A204.1 (cell line): ENCODE data around the gene CSTB.

Experiments used
- FAIRE-seq: peaks from 2 replicates; lab custom pipeline; 2012; peaks lifted over from hg19 to GRCh38; lab: Jason Lieb, UNC

The CSTB gene

DNA sequence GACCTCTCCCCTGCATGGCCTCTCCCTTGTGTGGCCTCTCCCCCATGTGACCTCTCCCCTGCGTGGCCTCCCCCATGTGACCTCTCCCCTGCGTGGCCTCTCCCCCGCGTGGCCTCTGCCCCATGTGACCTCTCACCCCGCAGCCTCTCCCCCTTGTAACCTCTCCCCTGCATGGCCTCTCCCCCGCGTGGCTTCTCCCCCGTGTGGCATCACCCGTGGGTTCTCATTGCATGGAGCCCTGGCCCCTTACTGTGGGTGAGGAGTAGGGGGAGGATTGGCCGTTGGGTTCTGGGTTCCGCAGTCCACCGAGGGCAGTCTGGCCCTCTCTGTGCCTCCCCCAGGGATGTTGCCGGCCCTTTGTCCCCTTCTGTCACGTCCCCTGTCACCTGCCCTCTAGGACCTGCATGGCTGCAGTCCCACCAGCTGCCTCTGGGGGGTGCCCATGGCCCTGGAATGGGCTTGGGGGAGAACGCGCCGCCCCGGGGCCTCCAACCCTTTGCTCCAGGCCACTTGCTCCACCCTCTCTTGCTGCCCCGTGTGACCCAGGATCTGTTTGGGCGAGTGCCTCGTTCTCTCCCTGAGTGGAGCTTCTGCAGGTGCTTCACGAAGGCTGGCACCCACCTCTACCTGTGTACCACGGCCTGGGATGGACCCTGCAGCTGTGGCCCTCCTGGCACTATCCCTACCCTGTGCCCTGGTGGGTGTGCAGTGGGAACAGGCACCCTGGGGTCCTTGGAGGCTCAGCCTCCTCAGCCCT, 34.6 kb upstream of the CSTB start:
- no peak for FAIRE-seq

DNA sequence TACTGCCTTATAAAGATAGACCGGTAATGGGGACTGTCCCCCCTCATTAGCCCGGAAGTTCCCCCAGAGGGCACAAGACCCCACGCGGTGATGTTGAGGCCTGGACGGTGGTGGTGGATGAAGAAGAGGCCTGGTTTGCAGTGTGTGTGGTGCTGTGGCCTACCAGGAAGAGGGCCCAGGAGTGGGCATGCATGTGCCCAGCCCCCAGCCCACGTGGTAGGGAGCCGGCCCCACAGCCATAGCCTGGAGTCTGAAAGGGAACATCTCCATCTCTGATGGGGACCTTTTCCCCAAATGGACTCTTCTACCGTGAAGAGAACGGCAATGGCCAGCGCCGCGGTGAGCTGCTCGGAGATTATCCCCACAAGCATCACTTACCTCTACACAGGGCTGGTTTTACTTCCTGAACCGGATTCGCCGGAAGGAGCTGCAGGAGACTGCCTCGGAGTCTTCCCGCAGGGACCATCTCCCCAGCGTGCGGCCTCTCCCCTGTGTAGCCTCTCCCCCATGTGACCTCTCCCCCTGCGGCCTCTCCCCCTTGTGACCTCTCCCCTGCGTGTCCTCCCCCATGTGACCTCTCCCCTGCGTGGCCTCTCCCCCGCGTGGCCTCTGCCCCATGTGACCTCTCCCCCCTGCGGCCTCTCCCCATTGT, 33.9 kb upstream of the CSTB start:
- no peak for FAIRE-seq

DNA sequence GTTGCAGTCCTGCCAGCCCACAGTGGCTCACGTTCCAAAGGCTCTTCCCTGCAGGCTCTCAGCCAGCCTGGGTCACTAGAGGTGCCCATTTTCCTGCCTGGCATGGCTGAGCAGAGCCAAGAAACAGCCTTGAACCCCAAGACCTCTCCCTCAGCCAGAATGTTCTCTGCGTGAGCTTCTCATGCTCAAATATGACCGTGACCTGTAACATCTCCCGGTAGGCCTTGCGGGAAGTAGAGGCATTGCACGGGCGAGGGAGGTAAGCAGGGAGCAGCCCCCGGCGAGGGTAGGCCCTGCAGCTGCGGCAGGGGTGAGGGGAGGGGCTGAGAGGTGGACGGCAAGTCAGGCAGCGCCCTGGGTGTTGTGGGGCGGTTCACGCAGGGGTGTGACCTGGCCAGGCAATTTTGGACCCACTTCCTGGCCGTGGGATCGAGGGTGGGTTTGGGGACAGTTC, 33.3 kb upstream of the CSTB start:
- no peak for FAIRE-seq

DNA sequence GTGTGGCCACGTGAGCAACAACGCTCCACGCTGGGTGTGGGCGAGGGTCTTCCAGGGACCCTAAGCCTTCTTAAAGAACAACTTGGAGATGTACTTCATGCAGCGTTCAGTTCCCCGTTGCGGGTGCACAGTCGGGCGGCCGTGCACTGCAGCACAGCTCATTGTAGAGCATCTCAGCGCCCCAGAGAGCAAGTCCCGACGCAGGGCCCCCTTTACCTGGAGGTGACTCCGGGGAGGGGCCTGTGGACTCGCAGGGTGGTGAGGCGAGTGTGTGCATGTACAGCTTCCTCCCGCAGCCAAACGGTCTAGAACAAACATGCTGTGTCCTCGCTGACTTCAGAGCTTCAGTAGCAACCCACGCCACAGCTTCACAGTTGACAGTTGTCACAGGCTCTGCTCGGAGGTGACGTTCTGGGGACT, 32.7 kb upstream of the CSTB start:
- no peak for FAIRE-seq

DNA sequence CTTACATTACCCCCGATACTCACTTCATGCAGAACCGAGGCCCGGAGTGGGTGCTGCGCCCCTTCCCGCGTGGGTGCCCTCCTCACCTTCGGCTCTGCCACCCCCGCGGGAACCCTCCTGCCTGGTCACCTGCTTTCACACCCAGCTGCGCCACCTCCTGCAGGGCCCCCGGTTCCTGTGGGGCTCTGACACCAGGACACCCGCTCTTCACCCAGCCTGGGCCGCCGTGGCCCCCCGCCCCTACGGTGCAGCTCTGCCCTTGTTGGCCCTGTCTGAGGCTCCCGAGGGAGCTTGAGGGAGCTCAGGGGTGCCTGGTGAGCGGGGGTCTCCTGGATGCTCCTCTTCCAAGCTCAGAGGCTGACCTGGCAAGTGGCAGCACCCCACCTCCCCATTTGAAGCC, 32.3 kb upstream of the CSTB start:
- FAIRE-seq: no peak

DNA sequence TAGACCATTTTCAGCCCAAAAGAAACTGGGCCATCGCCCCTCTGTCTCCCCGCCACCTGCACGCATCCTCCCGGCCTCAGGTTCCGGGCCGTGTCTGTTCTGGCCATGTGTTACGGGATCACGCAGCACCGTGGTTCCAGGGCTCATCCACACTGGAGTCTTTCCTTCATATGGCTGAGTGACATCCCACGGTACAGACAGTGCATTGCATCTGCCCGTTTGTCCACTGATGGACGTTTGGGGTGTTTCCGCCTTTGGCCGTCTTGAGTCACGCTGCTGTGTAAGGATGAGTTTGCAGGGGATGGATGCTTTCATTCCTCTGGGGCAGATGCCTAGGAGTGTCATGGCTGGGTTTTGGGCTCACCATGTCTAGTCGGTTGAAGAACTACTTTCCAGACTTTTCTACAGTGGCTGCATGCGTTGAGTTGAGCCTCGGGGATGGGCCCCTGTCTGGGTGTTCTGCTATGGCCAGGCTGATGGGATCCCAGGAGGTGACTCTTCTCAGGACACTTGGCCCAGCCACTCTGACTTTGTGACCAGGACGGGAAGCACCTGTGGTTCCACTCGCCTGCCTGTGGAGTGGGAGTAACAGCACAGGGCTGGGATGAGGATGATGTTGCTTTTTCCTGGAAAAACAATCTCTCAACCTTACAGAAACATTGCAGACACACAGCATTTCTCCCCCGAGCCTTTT, 30.1 kb upstream of the CSTB start:
- FAIRE-seq: no peak

DNA sequence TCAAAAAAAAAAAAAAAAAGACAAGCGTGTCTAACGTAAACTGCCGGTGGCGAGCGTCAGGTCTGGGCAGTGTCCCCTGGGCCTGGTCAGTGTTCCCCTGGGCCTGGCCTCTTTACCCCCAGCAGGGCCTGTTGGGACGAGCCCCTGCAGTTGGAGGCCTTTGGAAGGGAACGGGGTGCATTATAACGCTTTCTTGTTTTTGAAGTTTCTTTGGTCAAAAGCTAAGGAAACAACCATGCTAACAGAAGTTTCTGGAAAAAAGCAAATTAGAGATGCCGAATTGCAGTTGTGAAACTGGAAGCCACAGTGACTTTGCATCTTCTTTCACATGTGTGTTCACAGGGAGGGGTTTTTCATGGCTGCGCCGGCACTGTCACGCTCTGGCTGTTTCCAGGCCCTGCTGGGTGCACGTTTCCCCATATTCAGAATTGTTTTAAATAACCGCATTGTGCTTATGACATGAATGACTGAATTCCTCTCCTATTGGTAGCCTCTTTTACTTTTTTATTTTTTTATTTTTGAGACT, 29.2 kb upstream of the CSTB start:
- no peak for FAIRE-seq

DNA sequence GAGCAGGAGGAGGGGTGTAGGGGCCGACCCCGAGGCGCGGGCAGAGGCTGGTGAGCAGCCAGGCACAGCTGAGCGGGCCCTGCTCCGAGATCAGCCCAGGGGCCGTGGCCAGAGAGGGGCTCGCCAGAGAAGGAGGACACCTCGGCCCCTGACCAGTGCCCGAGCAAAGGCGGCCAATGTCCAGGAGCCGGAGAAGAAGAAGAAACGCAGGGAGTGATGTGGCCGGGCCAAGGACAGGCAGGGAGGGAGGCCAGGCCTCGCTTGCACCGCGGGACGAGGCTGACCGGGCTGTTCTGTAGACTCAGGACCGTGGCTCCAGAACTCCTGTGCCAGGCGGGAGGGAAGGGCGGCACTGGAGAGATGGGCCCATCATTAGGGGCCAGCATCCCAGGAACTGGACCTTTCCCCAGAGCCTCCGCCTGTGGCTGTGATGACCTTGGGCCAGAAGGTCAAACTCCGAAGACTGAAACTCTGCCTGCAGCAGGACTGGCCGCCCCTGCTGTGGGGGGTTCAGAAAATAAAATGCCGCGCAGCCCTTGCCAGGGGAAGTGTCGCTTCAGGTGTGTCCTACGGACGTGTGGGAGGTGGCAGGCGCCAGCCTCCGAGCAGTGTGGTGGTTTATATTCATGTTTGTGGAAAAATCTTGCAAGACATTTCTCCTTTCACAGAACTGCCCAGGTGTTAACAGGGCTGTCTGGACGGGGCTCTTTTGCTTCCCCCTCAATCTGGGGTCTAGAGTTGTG, 27.6 kb upstream of the CSTB start:
- no peak for FAIRE-seq

DNA sequence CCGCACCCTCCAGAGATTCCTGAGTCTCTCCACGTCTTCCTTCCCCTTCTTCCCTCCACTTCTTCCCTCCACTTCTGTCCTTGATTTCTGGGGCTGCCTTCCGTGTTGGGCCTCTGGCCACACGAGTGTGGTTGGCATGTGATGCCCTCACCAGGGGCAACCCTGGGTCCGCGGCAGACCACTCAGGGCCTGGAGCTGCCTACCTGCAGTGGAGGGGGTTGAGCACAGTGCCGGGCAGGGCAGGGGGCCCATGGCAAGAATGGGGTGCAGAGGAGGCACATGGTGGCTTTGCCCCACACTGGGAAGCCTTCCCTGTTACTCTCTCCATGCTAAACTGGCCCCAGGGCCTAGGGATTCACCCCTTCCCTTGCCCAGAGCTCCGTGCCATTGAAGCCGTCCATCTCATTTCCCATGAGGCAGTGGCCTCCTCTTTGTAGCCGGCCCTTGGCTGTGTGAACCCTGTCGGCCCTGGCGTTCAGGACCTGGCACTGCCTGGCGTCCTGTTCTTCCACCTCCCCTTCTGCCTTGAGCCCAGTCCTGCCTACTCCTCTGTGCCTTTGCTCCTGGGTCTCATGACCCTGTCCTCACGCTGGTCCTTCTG, 26.7 kb upstream of the CSTB start:
- no peak for FAIRE-seq

DNA sequence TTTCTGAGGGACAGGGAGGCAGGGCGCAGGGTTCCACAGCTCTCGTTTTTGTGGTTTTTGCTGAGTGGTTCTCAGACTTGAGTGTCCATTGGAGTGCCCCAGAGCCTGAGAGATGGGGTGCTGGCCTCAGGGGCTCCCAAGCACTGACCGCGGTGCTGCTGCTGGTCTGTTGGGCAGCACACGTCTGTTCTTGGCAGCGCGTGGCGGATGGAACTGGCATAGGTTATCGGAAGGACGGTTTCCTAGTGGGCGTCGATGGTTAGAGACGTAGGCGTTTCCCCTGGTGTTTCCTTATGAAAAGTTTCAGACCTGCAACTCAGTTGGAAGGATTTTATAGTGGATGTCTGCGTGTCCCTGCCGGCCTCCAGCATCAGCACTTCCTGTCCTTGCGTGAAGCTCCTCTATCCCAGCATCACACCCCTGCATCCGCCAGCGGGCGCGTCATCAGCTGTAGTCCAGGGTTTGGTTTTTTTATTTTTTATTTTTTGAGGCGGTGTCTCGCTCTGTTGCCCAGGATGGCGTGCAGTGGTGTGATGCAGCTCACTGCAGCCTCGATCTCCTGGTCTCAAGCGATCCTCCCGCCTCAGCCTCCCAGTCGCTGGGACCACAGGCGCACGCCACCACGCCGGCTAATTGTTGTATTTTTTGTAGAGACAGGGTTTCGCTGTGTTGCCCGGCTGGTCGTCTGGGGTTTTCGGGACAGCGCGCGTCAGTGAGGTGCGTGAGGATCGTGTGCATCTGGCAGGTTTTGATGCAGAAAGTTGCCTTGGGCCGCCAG, 25.1 kb upstream of the CSTB start:
- FAIRE-seq: no peak

DNA sequence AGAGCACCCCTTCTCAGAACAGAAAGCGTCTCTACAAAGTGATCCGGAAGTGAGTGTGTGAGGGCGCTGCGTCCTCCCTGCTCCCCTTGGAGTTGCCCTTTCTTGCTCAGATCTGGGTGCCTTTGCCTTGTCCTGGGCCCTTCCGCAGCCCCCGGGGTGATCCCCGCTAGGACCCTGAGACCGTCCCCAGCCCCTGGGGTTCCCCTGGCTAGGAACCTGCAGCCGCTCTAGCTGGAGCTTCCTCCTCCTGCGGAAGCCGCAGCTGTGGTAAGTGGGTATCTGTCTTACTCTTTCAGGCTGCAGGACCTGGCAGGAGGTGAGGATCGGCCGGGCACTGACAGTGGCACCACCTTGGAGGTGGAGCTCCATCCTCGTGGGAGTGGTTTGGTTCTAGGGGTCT, 24.5 kb upstream of the CSTB start:
- no peak for FAIRE-seq

DNA sequence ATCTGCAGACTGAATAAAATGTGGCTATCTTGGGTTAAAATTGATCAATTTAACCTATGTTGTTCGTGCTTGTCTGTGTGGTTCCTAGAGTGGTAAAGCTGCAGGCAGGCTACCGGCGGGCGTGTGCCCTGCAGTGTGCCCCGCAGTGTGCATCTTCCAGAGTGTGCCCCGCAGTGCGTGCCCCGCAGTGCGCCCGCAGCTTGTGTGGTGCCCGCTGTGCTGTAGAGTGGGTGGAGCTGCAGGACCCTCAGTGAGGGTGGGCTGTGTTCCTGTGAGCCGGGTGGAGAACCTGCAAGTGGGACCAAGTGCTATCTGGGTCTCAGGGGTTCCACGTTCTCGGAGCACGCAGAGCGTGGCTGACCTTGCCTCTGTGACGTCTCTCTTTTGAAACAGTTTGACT, 24.0 kb upstream of the CSTB start:
- no peak for FAIRE-seq

DNA sequence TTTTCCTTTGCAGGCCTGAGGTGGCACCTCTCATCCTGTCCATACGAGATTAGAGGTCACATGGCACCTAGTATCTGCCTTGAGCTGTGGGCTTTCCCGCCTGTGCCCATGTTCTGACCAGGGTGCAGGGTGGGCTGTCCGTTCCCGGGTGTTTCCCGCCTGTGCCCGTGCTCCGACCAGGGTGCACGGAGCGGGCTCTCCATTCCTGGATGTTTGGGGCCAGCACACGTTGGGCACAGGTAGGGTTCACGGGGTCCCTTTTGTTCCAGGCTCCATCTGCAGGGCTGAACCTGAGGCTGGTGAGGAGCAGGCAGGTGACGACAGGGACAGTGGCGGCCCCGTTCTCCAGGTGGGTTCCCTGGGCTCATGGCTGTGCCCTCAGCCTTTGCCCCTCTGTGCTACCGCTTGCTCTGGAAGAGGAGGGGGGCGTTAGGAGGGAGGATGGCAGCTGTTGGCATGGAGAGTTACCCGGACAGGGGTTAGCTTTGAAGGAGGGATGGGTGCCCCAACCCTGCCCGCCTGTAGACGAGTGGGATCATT, 23.3 kb upstream of the CSTB start:
- FAIRE-seq: no peak

DNA sequence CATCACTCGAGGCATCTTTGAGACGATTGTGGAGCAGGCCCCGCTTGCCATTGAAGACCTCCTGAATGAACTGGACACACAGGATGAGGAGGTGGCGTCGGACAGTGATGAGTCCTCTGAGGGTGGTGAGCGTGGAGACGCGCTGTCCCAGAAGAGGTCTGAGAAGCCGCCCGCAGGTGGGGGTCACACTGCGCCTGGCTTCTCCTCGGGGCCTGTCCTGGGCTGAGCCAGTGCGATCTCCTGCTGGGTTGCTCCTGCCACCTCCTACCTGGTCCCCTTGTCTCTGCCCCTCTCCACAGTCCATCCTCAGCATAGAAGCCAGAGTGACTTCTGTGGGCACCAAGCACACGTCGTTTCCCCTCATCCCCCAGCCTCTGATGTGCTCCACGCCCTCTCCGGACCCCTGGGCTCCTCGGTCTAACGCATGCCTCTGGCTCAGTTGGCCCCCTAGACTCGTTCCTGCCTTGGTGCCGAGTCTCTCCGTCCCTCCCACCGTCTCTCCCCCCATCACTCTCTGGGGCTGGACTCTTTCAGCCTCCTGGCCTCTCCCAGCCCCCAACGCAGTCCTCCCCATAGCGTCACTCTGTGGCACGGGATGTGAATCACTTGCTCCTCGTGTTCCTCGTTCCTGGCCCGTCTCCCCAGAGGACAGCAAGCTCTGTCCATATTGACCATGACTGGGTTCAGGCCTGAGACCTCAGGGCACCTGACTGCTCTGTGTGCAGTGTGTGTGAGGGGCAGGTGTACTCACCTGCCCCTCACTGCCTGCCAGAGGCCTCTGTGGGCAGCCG, 22.0 kb upstream of the CSTB start:
- FAIRE-seq: no peak

DNA sequence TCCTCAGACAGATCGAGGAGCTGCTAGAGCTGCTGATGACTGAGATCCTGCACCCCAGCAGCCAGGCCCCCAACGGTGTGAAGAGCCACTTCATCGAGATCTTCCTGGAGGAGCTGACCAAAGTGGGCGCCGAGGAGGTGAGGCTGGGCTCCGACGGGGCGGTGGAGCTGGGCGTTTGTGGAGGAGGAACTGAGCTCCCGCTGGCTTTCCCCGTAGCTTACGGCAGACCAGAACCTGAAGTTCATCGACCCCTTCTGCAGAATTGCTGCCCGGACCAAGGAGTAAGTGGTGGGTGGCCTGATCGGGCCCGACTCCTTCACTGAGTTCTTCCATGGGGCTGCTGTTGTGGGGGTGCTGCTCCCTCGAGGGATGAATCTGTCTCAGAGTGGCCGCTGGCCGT, 21.3 kb upstream of the CSTB start:
- FAIRE-seq: no peak

DNA sequence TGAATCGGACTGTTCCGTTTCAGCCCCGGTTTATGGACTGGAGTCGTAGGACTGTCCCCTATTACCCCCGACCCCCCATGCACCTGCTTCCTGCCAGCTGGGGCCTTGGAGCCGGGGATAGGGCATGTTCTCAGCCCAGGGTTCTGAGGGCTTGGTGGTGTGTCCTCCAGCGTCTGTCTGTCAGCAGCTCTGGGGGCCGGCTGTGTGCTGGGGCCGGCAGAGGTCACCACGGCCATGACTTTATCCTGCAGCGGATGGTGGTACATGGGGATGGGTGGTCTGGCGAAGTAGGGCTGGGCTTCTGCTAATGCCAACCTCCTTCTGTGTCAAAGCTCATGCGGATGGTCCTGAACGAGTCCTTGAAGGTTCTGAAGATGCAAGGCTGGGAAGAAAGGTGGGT, 18.7 kb upstream of the CSTB start:
- FAIRE-seq: no peak

DNA sequence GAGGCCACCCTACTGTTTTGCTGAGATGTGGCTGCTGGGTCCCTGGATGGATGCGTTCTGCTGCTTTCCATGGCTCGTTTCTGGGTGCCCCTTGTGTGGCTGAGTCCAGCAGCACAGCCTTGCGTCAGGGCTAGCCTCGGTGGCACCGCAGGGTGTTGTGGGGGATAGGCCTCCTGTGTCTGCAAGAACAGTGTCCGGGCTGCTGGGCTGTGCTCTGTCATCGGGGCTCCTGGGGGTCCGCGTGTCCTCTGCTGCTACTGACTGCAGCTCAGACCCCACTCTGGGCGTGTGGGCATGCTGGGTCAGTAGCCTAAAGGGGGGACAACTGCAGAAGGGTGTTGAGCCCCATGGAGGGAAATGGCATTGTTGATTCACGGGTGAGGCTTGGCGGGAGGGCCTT, 18.2 kb upstream of the CSTB start:
- no peak for FAIRE-seq

DNA sequence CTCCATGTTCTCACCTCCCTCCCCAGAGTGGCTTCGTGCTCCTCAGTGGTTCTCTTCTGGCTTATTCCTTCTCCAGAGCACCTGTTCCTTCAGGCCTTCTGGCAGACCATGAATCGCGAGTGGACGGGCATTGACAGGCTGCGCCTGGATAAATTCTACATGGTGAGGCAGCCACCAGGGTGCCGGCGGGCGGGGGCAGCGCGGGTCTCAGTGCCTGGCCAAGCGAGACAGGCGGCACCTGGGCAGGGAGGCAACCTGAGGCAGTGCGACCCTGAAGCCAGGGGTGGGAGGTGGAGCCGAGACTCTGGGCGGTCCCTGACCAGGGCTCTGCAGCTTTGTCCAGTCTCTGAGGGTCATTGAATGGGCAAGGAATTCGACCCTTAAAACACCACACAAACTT, 17.1 kb upstream of the CSTB start:
- FAIRE-seq: no peak

DNA sequence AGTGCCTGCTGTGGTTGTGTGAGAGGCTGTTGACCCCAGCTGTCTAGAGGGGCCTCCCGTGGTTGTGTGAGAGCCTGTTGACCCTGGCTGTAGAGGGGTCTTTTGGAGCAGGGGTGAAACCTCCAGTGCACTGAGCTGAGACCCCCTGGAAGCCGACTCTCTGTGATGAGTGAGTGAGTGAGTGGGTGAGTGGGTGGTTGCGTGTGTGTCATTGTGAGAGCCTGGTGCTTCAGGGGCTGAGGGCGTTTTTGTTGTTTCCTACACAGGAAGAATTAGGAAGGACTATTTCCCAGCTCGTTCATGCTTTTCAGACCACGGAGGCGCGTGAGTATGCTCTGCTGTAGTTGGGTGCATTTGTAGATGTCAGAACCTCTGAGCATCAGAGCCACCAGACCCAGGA, 16.3 kb upstream of the CSTB start:
- FAIRE-seq: no peak

DNA sequence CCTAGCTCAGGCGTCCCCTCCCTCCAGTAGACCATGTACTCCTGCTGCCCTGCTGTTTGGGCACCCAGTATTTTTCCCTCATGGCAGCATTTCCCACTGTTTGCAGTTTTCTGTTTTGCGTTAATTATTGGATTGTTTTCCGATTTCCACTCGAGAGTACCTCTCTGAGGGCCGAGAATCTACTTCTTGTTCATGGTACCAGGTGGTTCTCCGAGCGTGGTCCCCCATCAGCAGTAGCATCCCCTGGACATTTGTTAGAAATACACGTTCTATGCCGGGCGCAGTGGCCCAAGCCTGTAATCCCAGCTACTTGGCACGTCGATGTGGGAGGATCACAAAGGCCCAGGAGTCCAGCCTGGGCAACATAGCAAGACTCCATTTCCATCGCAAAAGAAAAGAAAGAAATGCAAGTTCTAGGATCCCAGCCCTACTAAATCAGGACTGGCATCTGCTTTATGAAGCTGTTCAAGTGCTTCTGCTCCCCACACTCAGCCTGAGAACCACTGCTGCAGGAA, 14.0 kb upstream of the CSTB start:
- no peak for FAIRE-seq
